HG02642 (cell line): ENCODE measurements around the gene NDUFA1.
"Not testable (repeated sequence)": the region's sequence is repeated elsewhere in the genome, so short reads cannot be mapped to it uniquely, and the experiment has no call there.

ENCODE experiments used
- ATAC-seq: cut with Tn5 transposase; IDR thresholded peaks from one replicate; pipeline ENCODE4 v1.9.1; 2021; ENCODE audit warnings: mild to moderate bottlenecking; ENCODE audit not compliant: unreplicated experiment, poor library complexity

Gene NDUFA1

DNA sequence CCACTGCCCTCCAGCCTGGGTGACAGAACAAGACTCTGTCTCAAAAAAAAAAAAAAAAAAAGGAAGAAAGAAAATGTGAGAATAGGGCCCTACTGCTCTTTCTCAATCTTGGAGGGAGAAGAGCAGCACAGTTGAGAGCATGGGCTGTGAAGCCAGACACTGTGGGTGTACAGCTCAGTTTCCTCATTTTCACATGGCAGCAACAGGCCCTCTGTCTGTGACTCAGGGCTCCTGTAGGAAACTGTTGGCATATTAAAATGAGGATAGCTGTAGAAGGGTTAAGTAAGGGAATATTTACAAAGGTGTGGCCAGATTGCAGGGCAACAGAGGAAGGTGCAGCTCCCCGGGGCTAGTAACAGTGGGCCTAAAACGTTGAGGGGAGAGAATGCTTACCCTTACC is 27.5 kb downstream of the NDUFA1 start:
- ATAC-seq = no peak

DNA sequence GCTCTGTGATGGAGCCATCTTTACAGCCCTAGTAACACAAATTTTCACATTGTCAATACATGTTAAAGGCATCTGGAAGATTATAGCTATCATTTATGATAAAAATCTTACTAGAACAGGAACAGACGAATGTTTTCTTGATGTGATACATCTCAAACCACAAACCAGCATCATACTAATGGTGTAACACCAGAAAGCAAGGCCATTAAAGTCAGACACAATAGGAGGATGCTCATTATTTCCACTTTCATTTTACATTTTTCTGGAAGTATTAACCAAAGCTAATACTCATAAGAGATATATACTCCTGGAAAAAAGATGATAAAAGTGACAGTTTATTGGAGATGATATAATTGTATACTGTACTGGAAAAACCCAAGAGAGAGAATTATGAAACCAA is 29.3 kb downstream of the NDUFA1 start:
- ATAC-seq = no peak

DNA sequence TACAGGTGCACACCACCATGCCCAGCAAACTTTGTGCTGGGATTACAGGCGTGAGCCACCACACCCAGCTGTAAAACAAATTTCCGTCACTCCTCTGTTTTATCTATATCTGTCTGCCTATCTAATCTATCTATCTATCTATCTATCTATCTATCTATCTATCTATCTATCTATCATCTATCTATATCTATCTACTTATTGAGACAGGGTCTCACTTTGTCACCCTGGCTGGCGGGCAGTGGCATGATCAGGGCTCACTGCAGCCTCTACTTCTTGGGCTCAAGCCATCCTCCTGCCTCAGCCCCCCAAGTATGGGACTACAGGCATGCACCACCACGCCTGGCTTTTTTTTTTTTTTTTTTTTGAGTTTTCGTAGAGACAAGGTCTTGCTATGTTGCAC is 44.7 kb downstream of the NDUFA1 start:
- ATAC-seq = no peak

DNA sequence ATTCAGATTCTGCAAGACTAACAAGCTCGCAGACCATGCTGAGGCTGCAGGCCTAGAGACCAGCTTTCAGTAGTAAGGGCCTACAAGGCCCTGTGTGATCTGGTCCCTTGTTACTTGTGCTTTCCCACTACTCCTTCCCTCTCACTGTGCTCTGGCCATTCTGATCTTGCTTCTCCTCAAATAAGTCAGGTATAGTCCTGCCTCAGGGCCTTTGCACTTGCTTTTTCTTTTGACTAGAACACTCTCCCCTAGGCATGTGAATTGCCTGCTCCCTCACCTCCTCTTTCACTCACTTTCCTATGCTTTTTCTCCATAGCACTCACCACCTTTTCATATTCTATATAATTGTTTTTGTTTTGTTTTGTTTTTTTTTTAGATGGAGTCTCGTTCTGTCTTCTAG is 46.2 kb downstream of the NDUFA1 start:
- no peak for ATAC-seq

DNA sequence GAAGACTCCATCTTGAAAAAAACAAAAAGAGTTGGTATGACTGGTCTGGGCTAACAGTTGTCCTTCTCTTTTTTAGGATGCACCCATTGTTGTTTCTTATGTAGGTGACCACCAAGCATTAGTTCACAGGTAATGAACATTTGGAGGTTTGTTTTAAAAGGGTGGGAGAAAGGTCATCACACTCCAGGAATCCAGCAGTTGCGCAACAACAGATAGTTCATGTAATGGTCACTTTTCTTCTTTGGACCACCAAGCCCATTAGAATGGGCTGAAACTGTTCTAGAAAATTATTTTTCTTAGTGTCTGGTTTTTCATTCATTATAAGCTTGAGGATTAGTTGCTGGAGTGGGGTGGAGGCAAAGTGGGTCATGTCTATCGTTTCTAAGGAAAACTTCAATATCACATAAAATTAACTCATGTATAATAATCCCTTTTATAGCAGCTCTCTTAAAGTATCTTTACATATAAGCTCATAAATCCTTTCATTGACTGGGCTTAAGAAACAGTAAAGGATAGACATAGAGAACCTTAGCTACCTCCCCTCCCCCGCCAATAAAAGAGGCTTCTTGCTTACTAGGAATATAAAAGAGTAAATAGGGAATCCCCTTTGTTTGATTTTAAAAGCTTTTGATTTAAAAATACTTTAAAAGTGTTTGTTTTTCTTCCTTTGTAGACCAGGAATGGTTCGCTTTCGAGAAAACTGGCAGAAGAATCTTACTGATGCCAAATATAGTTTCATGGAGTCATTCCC is 48.4 kb downstream of the NDUFA1 start:
- ATAC-seq = no peak

DNA sequence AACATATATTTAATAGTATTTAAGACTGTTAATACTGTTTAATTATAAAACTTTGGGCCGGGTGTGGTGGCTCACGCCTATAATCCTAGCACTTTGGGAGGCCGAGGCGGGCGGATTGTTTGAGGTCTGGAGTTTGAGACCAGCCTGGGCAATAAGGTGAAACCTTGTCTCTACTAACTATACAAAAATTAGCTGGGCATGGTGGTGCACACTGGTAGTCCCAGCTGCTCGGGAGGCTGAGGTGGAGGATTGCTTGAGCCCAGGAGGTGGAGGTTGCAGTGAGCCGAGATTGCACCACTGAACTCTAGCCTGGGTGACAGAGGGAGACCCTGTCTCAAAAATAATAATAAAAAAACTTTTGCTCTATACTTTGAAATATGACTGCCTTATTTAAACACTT is 50.8 kb downstream of the NDUFA1 start:
- ATAC-seq = not testable (repeated sequence)
